Prostate gland (tissue), 2 donors: ENCODE results near the gene COL1A2. TPM values are rescaled to one million over a fixed set of nuclear protein-coding genes. Genes with fewer than 3 reads are reported as not detected.

Experiments
- DNase-seq: peaks from one replicate; pipeline ENCODE4 v3.0.0-alpha.2; 2019; ENCODE audit warnings: low spot score
- H3K27ac ChIP-seq, 2 donors: fragments of 200-600 bp; sonication (generic); 2 replicates each; pipeline ENCODE4 v1.5.1; 2017 to 2019
- H3K27me3 ChIP-seq: fragments of 200-600 bp; sonication (generic); replicated peaks from 2 replicates; pipeline ENCODE4 v1.5.1; 2019; ENCODE audit not compliant: insufficient read depth
- H3K36me3 ChIP-seq, 2 donors: fragments of 200-600 bp; sonication (generic); 1 replicate in 1 of 2; 2 replicates in 1 of 2; pipeline versions ENCODE4 v1.5.1 to v1.8.1; 2017 to 2019
- H3K4me1 ChIP-seq: fragments of 200-600 bp; sonication (generic); replicated peaks from 2 replicates; pipeline ENCODE4 v1.5.1; 2019
- H3K4me3 ChIP-seq, 2 donors: fragments of 200-600 bp; sonication (generic); 2 replicates each; pipeline ENCODE4 v1.5.1; 2017 to 2019
- H3K9me3 ChIP-seq: fragments of 200-600 bp; sonication (generic); 2 replicates; pipeline ENCODE4 v1.5.1; 2017
- CTCF ChIP-seq, 4 experiments: fragments of 200-600 bp in 2 of 4; fragments of 450-650 bp in 2 of 4; sonication (generic) in 2 of 4; IDR thresholded peaks; 1 replicate in 3 of 4; 2 replicates in 1 of 4; pipeline ENCODE4 v1.5.1; 2016 to 2019; ENCODE audit warnings: antibody characterized with exemption in 4 of 4, mild to moderate bottlenecking in 2 of 4, moderate library complexity in 2 of 4
- POLR2A ChIP-seq: fragments of 450-650 bp; IDR thresholded peaks from one replicate; pipeline ENCODE4 v1.6.1; 2016; ENCODE audit warnings: antibody characterized with exemption, mild to moderate bottlenecking
- POLR2AphosphoS5 ChIP-seq: sonication (generic); formaldehyde crosslinking; IDR thresholded peaks from one replicate; pipeline ENCODE4 v1.6.1; 2017; ENCODE audit warnings: antibody characterized with exemption
- WGBS: methylation state at CpG from one replicate; pipeline ENCODE4 v1.1.5; 2018; 5-methylcytosine and 5-hydroxymethylcytosine counted together
- intact Hi-C: fragments of 100-400 bp; cut with DNase I; formaldehyde crosslinking; loops from one replicate; pipeline ENCODE4 v1.14.2; 2022
- total RNA-seq, 2 donors: library from RNA; depleted of rRNA; stranded (reverse); fragments of >200 nt; gene quantifications; one replicate each; pipeline ENCODE4 v1.1.0, GENCODE V29; 2016

The COL1A2 gene
- total RNA-seq, 2 donors from 2014 or later = 51.2 to 805 TPM

- Histone ChIP-seq H3K27ac (peak overlapping the region; percentile 65 to 71), H3K4me3 (no peak overlapping the region), H3K36me3 (no peaks in the 10 kb centered on the region), H3K27me3 (no peaks in the 10 kb centered on the region), H3K4me1 (no peaks in the 10 kb centered on the region), H3K9me3 (no peaks in the 10 kb centered on the region)
- no peak for DNase-seq
- intact Hi-C loops = loop anchor here (2.0 kb wide), 2 partner anchors 19 to 79 kb away; partner anchors contain the start of gene COL1A2
- TF ChIP-seq POLR2A (no peak), POLR2AphosphoS5 (no peak), CTCF (IDR thresholded peaks at IDR 0.05) (no peak)
- WGBS = 42% methylated on average over 2 of the region's 2 CpGs
Observed at GRCh38 chr7:94375691-94376090, 19.0 kb upstream of the COL1A2 start.

- Histone ChIP-seq H3K4me1 (no peaks in the 10 kb centered on the region), H3K36me3 (no peaks in the 10 kb centered on the region), H3K27me3 (no peaks in the 10 kb centered on the region), H3K4me3 (no peak overlapping the region), H3K9me3 (no peaks in the 10 kb centered on the region), H3K27ac (peak overlapping the region; percentile 48 to 71)
- no peak for DNase-seq
- TF ChIP-seq CTCF (IDR thresholded peaks at IDR 0.05) (no peak), POLR2A (no peak), POLR2AphosphoS5 (no peak)
- 88% methylated on average over 1 of the region's 1 CpG for WGBS
- intact Hi-C loops = no loop called here
Observed at GRCh38 chr7:94376281-94376680, 18.4 kb upstream of the COL1A2 start.

GRCh38 chr7:94378356-94378755 lies 16.3 kb upstream of the COL1A2 start:
- Histone ChIP-seq H3K9me3 (no peaks in the 10 kb centered on the region), H3K4me3 (no peak overlapping the region), H3K36me3 (no peaks in the 10 kb centered on the region), H3K27ac (no peak overlapping the region), H3K27me3 (no peaks in the 10 kb centered on the region), H3K4me1 (no peaks in the 10 kb centered on the region)
- no peak for DNase-seq
- intact Hi-C loops = no loop called here
- 47% methylated on average over 3 of the region's 3 CpGs for WGBS
- TF ChIP-seq CTCF (IDR thresholded peaks at IDR 0.05) = no peak
- TF ChIP-seq POLR2A = no peak
- no peak for TF ChIP-seq POLR2AphosphoS5

GRCh38 chr7:94380264-94380663 lies 14.4 kb upstream of the COL1A2 start:
- no peak for TF ChIP-seq CTCF (IDR thresholded peaks at IDR 0.05)
- TF ChIP-seq POLR2AphosphoS5 = no peak
- no peak for TF ChIP-seq POLR2A
- intact Hi-C loops = no loop called here
- H3K36me3 ChIP-seq = no peaks in the 10 kb centered on the region
- H3K4me3 ChIP-seq = no peak overlapping the region
- no peak overlapping the region for H3K27ac ChIP-seq
- no peaks in the 10 kb centered on the region for H3K4me1 ChIP-seq
- no peak for DNase-seq
- H3K9me3 ChIP-seq = no peaks in the 10 kb centered on the region
- H3K27me3 ChIP-seq = no peaks in the 10 kb centered on the region

GRCh38 chr7:94382132-94382531 lies 12.6 kb upstream of the COL1A2 start:
- Histone ChIP-seq H3K27me3 (no peaks in the 10 kb centered on the region), H3K36me3 (no peaks in the 10 kb centered on the region), H3K27ac (no peak overlapping the region), H3K4me3 (no peak overlapping the region), H3K9me3 (no peaks in the 10 kb centered on the region), H3K4me1 (no peaks in the 10 kb centered on the region)
- intact Hi-C loops = no loop called here
- TF ChIP-seq POLR2AphosphoS5 = no peak
- no peak for TF ChIP-seq POLR2A
- no peak for TF ChIP-seq CTCF (IDR thresholded peaks at IDR 0.05)
- DNase-seq = no peak
- 93% methylated on average over 3 of the region's 3 CpGs for WGBS
